ENCODE measurements around the gene NNT.
A peak's percentile ranks its signal among the peaks of the same experiment; 100 is the strongest.
"Not testable (repeated sequence)": the region's sequence is repeated elsewhere in the genome, so short reads cannot be mapped to it uniquely, and the experiment has no call there.

Gene NNT

DNA sequence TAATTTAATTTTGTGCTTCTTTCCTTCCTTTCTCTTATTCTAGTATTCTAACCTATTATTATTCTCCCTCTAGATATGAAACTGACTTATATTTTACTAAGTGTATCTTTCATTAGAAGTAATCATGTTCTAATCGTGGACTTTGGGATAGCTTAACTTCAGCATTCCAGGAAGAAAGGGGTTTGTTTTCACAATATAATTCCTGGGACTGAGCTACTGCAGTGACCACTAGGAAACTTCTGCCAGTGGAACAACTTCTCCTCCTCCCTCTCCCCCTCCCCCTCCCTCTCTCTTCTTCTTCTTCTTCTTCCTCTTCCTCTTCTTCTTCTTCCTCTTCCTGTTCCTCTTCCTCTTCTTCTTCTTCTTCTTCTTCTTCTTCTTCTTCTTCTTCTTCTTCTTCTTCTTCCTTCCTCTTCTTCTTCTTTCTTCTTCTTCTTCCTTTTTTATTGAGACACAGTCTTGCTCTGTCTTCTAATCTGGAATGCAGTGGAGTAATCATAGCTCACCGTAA is 127.9 kb downstream of the NNT start:
- DNase-seq, result no peak

DNA sequence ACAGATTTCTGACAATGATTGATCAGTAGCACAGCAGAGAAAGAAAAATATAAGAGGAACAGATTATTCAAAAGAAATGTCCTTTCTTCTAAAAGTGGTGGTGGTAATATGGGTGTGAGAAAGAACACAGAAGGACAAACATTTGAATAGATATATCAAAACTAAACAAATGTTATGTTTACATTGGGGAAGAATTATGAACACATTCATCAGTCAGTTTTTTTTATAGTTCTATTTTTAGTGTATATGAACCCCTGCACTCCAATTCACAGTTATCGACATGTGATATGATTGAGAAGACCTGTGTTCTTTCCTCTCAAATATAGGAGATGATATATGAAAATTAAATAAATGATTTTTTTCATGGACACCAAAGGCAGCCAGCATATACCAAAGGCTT is 128.6 kb downstream of the NNT start:
- no peak for DNase-seq

DNA sequence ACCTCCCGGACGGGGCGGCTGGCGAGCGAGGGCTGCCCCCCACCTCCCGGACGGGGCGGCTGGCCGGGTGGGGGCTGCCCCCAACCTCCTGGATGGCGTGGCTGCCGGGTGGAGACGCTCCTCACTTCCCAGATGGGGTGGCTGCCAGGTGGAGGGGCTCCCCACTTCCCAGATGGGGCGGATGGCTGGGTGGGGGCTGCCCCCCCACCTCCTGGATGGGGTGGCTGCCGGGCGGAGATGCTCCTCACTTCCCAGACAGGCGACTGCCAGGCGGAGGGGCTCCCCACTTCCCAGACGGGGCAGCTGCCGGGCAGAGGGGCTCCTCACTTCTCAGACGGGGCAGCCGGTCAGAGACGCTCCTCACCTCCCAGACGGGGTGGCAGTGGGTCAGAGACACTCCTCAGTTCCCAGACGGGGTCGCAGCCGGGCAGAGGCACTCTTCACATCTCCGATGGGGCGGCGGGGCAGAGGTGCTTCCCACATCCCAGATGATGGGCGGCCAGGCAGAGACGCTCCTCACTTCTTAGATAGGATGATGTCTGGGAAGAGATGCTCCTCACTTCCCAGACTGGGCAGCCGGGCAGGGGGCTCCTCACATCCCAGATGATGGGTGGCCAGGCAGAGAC is 143.1 kb downstream of the NNT start:
- DNase-seq, result not testable (repeated sequence)

DNA sequence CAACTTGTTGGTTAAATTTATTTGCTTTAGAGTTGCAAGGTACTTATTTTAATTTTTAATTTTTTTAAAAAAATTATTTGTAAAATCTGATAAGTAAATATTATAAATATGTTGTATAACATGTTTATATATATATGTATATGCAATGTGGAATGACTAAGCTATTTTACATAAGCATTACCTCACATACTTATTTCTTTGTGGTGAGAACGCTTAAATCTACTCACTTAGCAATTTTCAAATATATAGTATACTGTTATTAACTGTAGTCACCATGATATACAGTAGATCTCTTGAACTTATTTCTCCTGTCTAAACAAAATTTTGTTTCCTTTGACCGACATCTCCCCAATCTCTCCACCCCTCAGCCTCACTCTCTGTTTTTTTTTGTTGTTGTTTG is 147.8 kb downstream of the NNT start:
- no peak for DNase-seq

DNA sequence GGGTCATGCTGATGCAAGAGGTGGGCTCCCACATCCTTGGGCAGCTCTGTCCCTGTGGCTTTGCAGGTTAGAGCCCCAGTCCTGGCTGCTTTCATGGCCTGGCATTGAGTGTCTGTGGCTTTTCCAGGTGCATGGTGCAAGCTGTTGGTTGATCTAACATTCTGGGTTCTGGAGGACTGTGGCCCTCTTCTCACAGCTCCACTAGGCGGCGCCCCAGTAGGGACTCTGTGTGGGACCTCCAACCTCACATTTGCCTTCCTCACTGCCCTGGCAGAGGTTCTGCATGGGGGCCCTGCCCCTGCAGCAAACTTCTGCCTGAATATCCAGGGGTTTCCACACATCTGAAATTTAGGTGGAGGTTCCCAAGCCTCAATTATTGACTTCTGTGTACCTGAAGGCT is 150.1 kb downstream of the NNT start:
- DNase-seq, result peak; percentile 8 to 11
